HFFc6 (cell line): ENCODE data around the gene TMEM94. TPM values are rescaled to one million over a fixed set of nuclear protein-coding genes. Genes with fewer than 3 reads are reported as not detected.

Experiments
- DNase-seq: peaks from one replicate; pipeline ENCODE4 v3.0.0-alpha.2; 2018
- H3K27ac Mint-ChIP-seq: 2 replicates; pipeline ENCODE4 v1.8.0; 2020; ENCODE audit warnings: mild to moderate bottlenecking, mixed read lengths
- H3K27me3 Mint-ChIP-seq: 2 replicates; pipeline ENCODE4 v1.8.0; 2021; ENCODE audit warnings: mild to moderate bottlenecking, moderate library complexity, mixed read lengths; ENCODE audit not compliant: insufficient read depth
- H3K36me3 Mint-ChIP-seq: 2 replicates; pipeline ENCODE4 v1.8.0; 2021; ENCODE audit warnings: low read depth, mixed read lengths
- H3K4me1 Mint-ChIP-seq: 2 replicates; pipeline ENCODE4 v1.8.0; 2020; ENCODE audit warnings: low read depth, mixed read lengths
- H3K4me3 Mint-ChIP-seq: 2 replicates; pipeline ENCODE4 v1.8.0; 2020; ENCODE audit warnings: mild to moderate bottlenecking, moderate library complexity, mixed read lengths
- H3K9me3 Mint-ChIP-seq: 2 replicates; pipeline ENCODE4 v1.8.0; 2020; ENCODE audit warnings: mild to moderate bottlenecking, mixed read lengths
- CTCF ChIP-seq: fragments of 200-600 bp; sonication (generic); IDR thresholded peaks from 2 replicates; pipeline ENCODE4 v1.5.0; 2021; ENCODE audit warnings: antibody characterized with exemption, mild to moderate bottlenecking
- total RNA-seq, 6 experiments: library from RNA; stranded (reverse); fragmentation: NEBNext Ultra II Directional; extraction: Animal tissue kit (Norgen Biotek cat#: 25700); gene quantifications; 2 replicates in 1 of 6; 3 replicates in 5 of 6; pipeline ENCODE4 v1.2.3, GENCODE V29; 2021

TMEM94 gene
- total RNA-seq, 6 experiments from 2014 or later, result 31.7 to 43.9 (median 41.2) TPM

DNA sequence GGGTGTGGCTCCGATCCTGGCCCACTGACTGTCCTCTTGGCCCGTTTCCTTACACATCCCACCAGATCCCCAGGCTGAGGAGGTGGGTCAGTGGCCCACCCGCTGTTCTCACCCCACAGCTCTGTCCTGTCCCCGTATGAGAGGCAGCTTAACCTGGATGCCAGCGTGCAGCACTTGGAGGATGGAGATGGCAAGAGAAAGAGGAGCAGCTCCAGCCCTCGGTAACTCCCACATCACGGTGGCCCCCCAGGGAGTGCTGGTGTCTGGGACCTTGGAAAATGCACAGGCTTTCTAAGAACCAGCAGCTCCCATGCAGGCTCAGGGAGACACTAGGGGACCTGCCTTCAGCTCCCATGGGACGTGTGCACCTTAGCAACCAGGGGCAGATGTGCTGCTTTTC is 64.9 kb downstream of the TMEM94 start:
- H3K9me3 Mint-ChIP-seq, result no peaks in the 10 kb centered on the region
- no peak overlapping the region for H3K4me3 Mint-ChIP-seq
- no peak overlapping the region for H3K27ac Mint-ChIP-seq
- peaks cover 12% of the 10 kb centered on the region for H3K4me1 Mint-ChIP-seq
- H3K36me3 Mint-ChIP-seq, result peaks cover 3% of the 10 kb centered on the region; the same call in 1 of the 2 replicates
- DNase-seq, result no peak
- TF ChIP-seq CTCF, result no peak
- peaks cover 2% of the 10 kb centered on the region for H3K27me3 Mint-ChIP-seq

- Mint-ChIP-seq H3K4me1 (peaks cover 10% of the 10 kb centered on the region), H3K27ac (no peak overlapping the region), H3K36me3 (peaks cover 3% of the 10 kb centered on the region; the same call in 1 of the 2 replicates), H3K27me3 (peaks cover 6% of the 10 kb centered on the region), H3K4me3 (no peak overlapping the region), H3K9me3 (no peaks in the 10 kb centered on the region)
- TF ChIP-seq CTCF, result no peak
- DNase-seq, result no peak
Measured at GRCh38 chr17:75521951-75522727, 65.7 kb downstream of the TMEM94 start.

DNA sequence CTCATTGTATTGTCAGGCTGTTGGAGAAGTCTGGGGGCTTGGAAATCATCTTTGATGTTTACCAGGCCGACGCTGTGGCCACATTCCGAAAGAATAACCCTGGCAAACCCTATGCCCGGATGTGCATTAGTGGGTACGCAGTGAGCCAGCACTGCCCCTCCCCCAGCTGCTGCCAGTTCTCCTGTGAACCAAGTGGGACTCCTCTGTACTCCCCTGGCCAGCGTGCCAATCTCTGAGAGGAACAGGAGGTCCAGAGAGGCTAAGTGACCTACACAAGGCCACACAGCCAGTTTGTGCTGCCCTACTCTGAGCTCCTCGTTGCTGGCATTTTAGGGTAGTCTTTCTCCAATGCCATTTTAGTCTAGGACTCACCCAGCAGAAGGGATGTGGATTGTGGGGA is 67.2 kb downstream of the TMEM94 start:
- H3K27ac Mint-ChIP-seq, result no peak overlapping the region

GRCh38 chr17:75524269-75524969 is 68.0 kb downstream of the TMEM94 start:
- peak overlapping the region; percentile 28; the same call in 1 of the 2 replicates for H3K4me3 Mint-ChIP-seq
- no peaks in the 10 kb centered on the region for H3K9me3 Mint-ChIP-seq
- H3K4me1 Mint-ChIP-seq, result no peaks in the 10 kb centered on the region
- no peak for TF ChIP-seq CTCF
- DNase-seq, result no peak
- H3K36me3 Mint-ChIP-seq, result peaks cover 3% of the 10 kb centered on the region; the same call in 1 of the 2 replicates
- H3K27ac Mint-ChIP-seq, result no peak overlapping the region
- peaks cover 7% of the 10 kb centered on the region for H3K27me3 Mint-ChIP-seq

More for the DNA sequence above, 67.2 kb downstream of the TMEM94 start:
- H3K36me3 Mint-ChIP-seq, result peaks cover 3% of the 10 kb centered on the region; the same call in 1 of the 2 replicates
- H3K27me3 Mint-ChIP-seq, result peaks cover 7% of the 10 kb centered on the region
- DNase-seq, result no peak
- no peaks in the 10 kb centered on the region for H3K9me3 Mint-ChIP-seq
- H3K4me3 Mint-ChIP-seq, result no peak overlapping the region
- TF ChIP-seq CTCF, result no peak
- no peaks in the 10 kb centered on the region for H3K4me1 Mint-ChIP-seq

GRCh38 chr17:75524970-75525805 is 68.8 kb downstream of the TMEM94 start, which contains the start of gene LLGL2:
Gene LLGL2 (plus strand): TSS chr17:75525697. CDS start chr17:75543427, 17,730 bp downstream.
- Mint-ChIP-seq H3K36me3 (no peaks in the 10 kb centered on the region), H3K27ac (no peak within 1 kb of the TSS)
- TF ChIP-seq CTCF, result peak; percentile 51

More at GRCh38 chr17:75524970-75525805, 68.8 kb downstream of the TMEM94 start, which contains the start of gene LLGL2:
- Mint-ChIP-seq H3K4me3 (peak within 1 kb of the TSS; percentile 28; the same call in 1 of the 2 replicates), H3K4me1 (no peaks in the 10 kb centered on the region), H3K27me3 (peaks cover 8% of the 10 kb centered on the region), H3K9me3 (no peaks in the 10 kb centered on the region)
- DNase-seq, result no peak
